Measurements from ENCODE around the gene VPS16.

Gene VPS16

GRCh38 chr20:2834401-2835110 is 6.0 kb upstream of the VPS16 start:
- no peak for TF ChIP-seq GATA1 (IDR thresholded peaks at IDR 0.05; ENCODE audit: low read depth, low read length)
- no peak for TF ChIP-seq POLR2A (IDR thresholded peaks at IDR 0.05; ENCODE audit: low read length)
- DNase-seq = no peak

DNA sequence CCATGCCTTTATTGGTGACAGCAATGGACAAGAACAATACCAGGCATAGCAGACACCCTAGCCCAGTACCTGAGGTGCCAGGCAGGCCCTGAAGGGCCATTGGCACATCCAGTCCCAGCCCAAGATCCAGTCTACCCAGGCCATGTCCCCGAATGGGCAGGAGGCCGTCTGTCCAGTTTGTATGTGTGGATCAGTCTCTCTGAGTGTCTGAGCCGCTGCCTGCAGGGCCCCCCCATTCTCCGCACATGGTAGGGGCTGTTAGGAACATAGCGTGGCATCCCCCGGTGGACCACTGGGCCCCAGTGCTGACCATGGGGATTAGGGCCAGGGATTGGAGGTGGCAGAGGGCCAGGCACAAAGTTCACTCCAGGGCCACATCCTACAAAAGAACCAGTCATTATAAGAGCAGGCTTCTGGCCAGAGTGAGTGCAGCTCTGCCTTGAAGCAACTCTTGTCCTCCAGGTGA is 5.2 kb upstream of the VPS16 start:
- DNase-seq = no peak
- TF ChIP-seq GATA1 (IDR thresholded peaks at IDR 0.05; ENCODE audit: low read depth, low read length) = no peak
- no peak for TF ChIP-seq POLR2A (IDR thresholded peaks at IDR 0.05; ENCODE audit: low read length)

DNA sequence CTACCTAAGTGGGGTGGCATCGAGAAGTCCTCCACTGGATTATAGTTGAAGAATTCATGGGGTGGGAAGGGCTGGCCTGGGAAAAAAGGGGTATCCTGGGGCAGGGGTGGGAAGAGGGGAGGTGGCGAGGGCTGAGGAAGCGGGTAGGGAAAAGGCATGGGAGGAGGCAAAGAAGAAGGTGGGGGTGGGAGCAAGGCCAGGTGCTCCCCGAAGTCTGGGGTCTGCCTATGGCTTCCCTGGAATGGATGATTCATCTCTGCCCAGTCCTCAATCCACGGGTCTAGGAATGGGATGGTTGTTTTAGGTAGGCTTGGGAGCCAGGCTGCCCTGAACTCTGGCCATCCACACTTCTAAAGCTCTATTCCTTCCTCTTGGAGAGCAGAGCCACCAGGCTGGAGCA is 4.5 kb upstream of the VPS16 start:
- no peak for DNase-seq
- TF ChIP-seq GATA1 (IDR thresholded peaks at IDR 0.05; ENCODE audit: low read depth, low read length) = no peak
- TF ChIP-seq POLR2A (IDR thresholded peaks at IDR 0.05; ENCODE audit: low read length) = no peak

- no peak for DNase-seq
- TF ChIP-seq GATA1 (IDR thresholded peaks at IDR 0.05; ENCODE audit: low read depth, low read length) (no peak), POLR2A (IDR thresholded peaks at IDR 0.05; ENCODE audit: low read length) (no peak)
These were observed 3.2 kb upstream of the VPS16 start for GRCh38 chr20:2837221-2837960.

DNA sequence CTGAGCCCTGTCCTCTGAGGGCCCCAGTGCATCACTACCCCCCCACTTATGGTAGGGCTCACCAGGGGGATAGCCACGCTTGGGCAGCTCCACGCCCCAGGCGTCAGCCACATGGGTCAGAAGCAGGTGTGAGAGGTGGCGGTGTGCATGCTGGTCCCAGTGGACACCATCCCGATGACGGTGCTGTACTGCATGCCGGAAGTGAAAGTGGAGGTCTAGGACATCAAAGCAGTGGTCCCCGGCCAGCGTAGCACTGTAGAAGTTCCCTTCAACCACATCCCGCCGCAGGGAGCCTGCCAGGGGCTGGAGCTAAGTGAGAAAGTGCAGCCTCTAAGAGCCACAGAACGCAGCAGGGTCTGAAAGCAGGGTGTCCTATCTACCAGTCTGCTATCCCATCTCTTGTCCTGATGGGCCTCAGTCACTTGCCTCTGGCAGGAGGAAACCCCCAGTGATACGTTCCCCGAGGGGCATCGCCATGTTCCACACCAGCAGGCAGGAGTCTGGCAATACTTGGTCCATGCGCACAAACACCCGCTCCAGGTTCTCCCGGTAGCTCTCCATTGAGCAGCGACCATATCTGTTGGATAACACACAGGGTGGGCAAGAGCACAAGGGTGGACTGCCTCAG is 2.3 kb upstream of the VPS16 start:
- no peak for DNase-seq
- TF ChIP-seq GATA1 (IDR thresholded peaks at IDR 0.05; ENCODE audit: low read depth, low read length) = no peak
- TF ChIP-seq POLR2A (IDR thresholded peaks at IDR 0.05; ENCODE audit: low read length) = no peak

GRCh38 chr20:2838847-2839671 is 1.5 kb upstream of the VPS16 start:
- TF ChIP-seq POLR2A (IDR thresholded peaks at IDR 0.05; ENCODE audit: low read length) (no peak), GATA1 (IDR thresholded peaks at IDR 0.05; ENCODE audit: low read depth, low read length) (no peak)
- no peak for DNase-seq

- no peak for DNase-seq
- TF ChIP-seq POLR2A (IDR thresholded peaks at IDR 0.05; ENCODE audit: low read length) (no peak), GATA1 (IDR thresholded peaks at IDR 0.05; ENCODE audit: low read depth, low read length) (no peak)
These were observed 810 bp upstream of the VPS16 start for GRCh38 chr20:2839732-2840137.

GRCh38 chr20:2840967-2841531 is 504 bp downstream of the VPS16 start:
- DNase-seq = peak; percentile 64 to 73
- TF ChIP-seq POLR2A (IDR thresholded peaks at IDR 0.05; ENCODE audit: low read length) (no peak), GATA1 (IDR thresholded peaks at IDR 0.05; ENCODE audit: low read depth, low read length) (no peak)

- DNase-seq = no peak
These were observed 5.1 kb downstream of the VPS16 start for GRCh38 chr20:2845607-2846006.

GRCh38 chr20:2846698-2847097 is 6.2 kb downstream of the VPS16 start:
- DNase-seq = no peak
- no peak for TF ChIP-seq GATA1 (IDR thresholded peaks at IDR 0.05; ENCODE audit: low read depth, low read length)
- TF ChIP-seq POLR2A (IDR thresholded peaks at IDR 0.05; ENCODE audit: low read length) = no peak

More at GRCh38 chr20:2845607-2846006, 5.1 kb downstream of the VPS16 start:
- TF ChIP-seq POLR2A (IDR thresholded peaks at IDR 0.05; ENCODE audit: low read length) (no peak), GATA1 (IDR thresholded peaks at IDR 0.05; ENCODE audit: low read depth, low read length) (no peak)

- no peak for DNase-seq
- TF ChIP-seq POLR2A (IDR thresholded peaks at IDR 0.05; ENCODE audit: low read length) = no peak
- no peak for TF ChIP-seq GATA1 (IDR thresholded peaks at IDR 0.05; ENCODE audit: low read depth, low read length)
These were observed 7.3 kb downstream of the VPS16 start for GRCh38 chr20:2847802-2848201.

DNA sequence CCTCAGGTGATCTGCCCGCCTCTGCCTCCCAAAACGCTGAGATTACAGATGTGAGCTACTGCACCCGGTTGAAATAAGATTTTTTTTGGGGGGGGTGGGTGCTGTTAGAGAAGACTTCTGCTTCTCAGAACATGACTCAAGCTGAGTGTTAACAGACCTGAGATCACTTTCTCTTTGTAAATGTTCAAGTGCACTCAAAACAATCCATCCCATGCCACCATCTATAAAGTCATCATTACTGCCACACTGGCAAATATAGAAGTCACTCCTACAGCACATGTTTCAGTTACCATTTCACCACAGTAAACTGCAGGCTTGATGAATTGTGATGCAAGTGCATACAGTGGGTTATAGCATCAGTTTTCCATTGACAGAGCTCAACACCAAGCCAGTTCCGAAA is 9.0 kb downstream of the VPS16 start:
- no peak for DNase-seq
- no peak for TF ChIP-seq GATA1 (IDR thresholded peaks at IDR 0.05; ENCODE audit: low read depth, low read length)
- no peak for TF ChIP-seq POLR2A (IDR thresholded peaks at IDR 0.05; ENCODE audit: low read length)

GRCh38 chr20:2851086-2851485 is 10.5 kb downstream of the VPS16 start:
- TF ChIP-seq POLR2A (IDR thresholded peaks at IDR 0.05; ENCODE audit: low read length) = no peak
- DNase-seq = no peak
